ENCODE data around the gene MPO. TPM values are rescaled to one million over a fixed set of nuclear protein-coding genes. Genes with fewer than 3 reads are reported as not detected.

MPO gene
- total RNA-seq, 2 donors from 2014 or later, result 0.57 TPM; not detected in 1

- no peak for DNase-seq (ENCODE audit: low spot score)
- H3K27me3 ChIP-seq (replicated peaks; ENCODE audit: insufficient read depth), result no peaks in the 10 kb centered on the region
- no peak overlapping the region for H3K4me3 ChIP-seq
- no peaks in the 10 kb centered on the region for H3K4me1 ChIP-seq (replicated peaks)
- TF ChIP-seq POLR2A (IDR thresholded peaks at IDR 0.05) (no peak), POLR2AphosphoS5 (IDR thresholded peaks at IDR 0.05) (no peak), CTCF (IDR thresholded peaks at IDR 0.05) (no peak)
- WGBS, result 89% methylated on average over 13 of the region's 23 CpGs
- H3K27ac ChIP-seq, result no peak overlapping the region
- intact Hi-C loops (cut with DNase I), result no loop called here
- no peaks in the 10 kb centered on the region for H3K36me3 ChIP-seq
- H3K9me3 ChIP-seq, result no peaks in the 10 kb centered on the region
Observed at GRCh38 chr17:58312021-58312630, 31.4 kb upstream of the MPO start.

GRCh38 chr17:58311429-58311894, 30.7 kb upstream of the MPO start:
- 98% methylated on average over 8 of the region's 9 CpGs for WGBS
- Histone ChIP-seq H3K27ac (no peak overlapping the region), H3K4me3 (no peak overlapping the region), H3K36me3 (no peaks in the 10 kb centered on the region), H3K4me1 (replicated peaks) (no peaks in the 10 kb centered on the region), H3K9me3 (no peaks in the 10 kb centered on the region), H3K27me3 (replicated peaks; ENCODE audit: insufficient read depth) (no peaks in the 10 kb centered on the region)
- DNase-seq (ENCODE audit: low spot score), result no peak
- intact Hi-C loops (cut with DNase I), result no loop called here
- TF ChIP-seq CTCF (IDR thresholded peaks at IDR 0.05) (no peak), POLR2A (IDR thresholded peaks at IDR 0.05) (no peak), POLR2AphosphoS5 (IDR thresholded peaks at IDR 0.05) (no peak)

- H3K4me3 ChIP-seq, result no peak overlapping the region
- TF ChIP-seq CTCF (IDR thresholded peaks at IDR 0.05) (no peak), POLR2A (IDR thresholded peaks at IDR 0.05) (no peak), POLR2AphosphoS5 (IDR thresholded peaks at IDR 0.05) (no peak)
- intact Hi-C loops (cut with DNase I), result no loop called here
- H3K27me3 ChIP-seq (replicated peaks; ENCODE audit: insufficient read depth), result no peaks in the 10 kb centered on the region
- H3K9me3 ChIP-seq, result no peaks in the 10 kb centered on the region
- no peaks in the 10 kb centered on the region for H3K36me3 ChIP-seq
- no peak overlapping the region for H3K27ac ChIP-seq
- WGBS, result 89% methylated on average over 21 of the region's 23 CpGs
- no peak for DNase-seq (ENCODE audit: low spot score)
- no peaks in the 10 kb centered on the region for H3K4me1 ChIP-seq (replicated peaks)
Observed at GRCh38 chr17:58310511-58311428, 30.0 kb upstream of the MPO start.

- 81% methylated on average over 5 of the region's 5 CpGs for WGBS
- no peak for TF ChIP-seq CTCF (IDR thresholded peaks at IDR 0.05)
- no peak for TF ChIP-seq POLR2A (IDR thresholded peaks at IDR 0.05)
- TF ChIP-seq POLR2AphosphoS5 (IDR thresholded peaks at IDR 0.05), result no peak
- no peaks in the 10 kb centered on the region for H3K9me3 ChIP-seq
- no peak for DNase-seq (ENCODE audit: low spot score)
- no peak overlapping the region for H3K27ac ChIP-seq
- H3K4me3 ChIP-seq, result no peak overlapping the region
- no peaks in the 10 kb centered on the region for H3K36me3 ChIP-seq
- no peaks in the 10 kb centered on the region for H3K4me1 ChIP-seq (replicated peaks)
- no peaks in the 10 kb centered on the region for H3K27me3 ChIP-seq (replicated peaks; ENCODE audit: insufficient read depth)
- intact Hi-C loops (cut with DNase I), result no loop called here
Observed at GRCh38 chr17:58309918-58310259, 29.2 kb upstream of the MPO start.
